HG02885 (cell line): Measurements from ENCODE around the gene LAMC1.
"Not testable (repeated sequence)": the region's sequence is repeated elsewhere in the genome, so short reads cannot be mapped to it uniquely, and the experiment has no call there.

Experiments
- ATAC-seq: cut with Tn5 transposase; IDR thresholded peaks from one replicate; pipeline ENCODE4 v1.9.1; 2021; ENCODE audit warnings: mild to moderate bottlenecking; ENCODE audit not compliant: unreplicated experiment, poor library complexity

Gene LAMC1

DNA sequence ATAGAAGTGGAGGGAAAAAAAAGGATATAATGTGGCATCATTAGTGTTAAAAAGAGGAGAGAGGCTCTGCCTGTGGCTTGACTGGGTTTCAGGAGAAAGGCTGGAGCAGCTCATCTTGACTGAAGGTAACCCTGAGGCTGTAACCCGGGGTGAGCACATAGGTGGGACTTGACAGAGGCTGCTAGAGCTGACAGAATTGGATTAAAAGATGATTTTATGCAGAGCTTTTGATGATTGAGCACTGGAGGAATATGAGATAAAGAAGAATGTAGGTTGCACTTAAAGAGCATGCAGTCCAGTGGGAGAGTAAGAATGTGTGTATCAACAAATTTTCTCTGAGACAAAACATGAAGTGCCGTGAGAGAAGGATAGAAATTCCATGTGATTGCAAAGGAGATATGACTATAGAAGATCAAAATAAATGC, 17.3 kb downstream of the LAMC1 start:
- ATAC-seq, result no peak

DNA sequence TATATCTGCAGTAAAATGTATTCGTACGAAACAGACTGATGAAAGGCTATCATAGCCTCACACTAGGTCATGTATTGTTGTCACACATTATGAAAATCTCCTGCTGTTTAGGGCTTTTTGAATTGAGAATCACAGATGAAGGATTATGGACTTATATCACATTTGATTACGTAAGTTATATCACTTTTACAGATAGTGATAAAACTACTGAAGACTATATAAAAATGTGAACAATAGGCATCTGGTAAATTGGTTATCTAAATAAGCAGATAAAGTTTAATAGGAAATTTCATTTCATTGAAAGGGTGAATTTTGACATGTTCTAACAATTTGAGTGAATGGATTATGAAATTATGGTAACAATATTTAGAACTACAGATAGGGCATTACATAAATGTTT, 20.0 kb downstream of the LAMC1 start:
- ATAC-seq, result no peak

- no peak for ATAC-seq
These were observed 20.9 kb downstream of the LAMC1 start for GRCh38 chr1:183043872-183044854.

DNA sequence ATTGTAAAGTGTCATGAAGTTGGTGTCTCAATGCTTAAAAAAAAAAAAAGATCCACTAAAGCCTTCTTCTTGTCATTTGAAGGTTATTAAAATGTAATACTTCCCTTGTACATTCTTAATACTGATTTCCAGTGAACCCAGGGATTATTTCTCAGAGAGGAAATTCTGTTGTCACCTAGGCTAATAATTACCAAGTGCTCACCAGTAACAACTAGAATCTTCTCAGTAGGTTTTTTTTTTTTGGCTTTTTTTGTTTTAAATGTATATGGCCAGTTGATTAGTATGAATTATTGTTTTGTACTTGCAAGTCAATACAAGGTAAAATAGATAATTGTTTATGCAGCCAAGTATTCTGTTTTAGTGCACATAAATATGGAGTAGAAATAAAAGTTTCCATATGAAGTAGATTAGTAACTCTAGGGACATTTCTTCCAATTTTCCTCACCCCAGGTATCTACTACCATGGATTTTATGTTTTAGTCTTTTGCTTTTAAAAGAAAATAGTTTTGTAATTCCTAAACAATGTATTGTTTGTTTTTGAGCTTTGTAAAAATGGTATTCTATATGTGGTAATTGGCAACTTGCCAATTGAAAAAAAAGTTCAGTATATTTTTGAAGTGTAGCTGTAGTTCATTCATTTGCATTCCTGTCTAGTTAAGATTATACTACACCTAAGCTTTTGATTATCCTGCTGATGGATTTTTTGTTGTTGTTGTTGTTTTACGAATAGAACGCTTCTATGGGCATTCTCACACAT, 21.9 kb downstream of the LAMC1 start:
- no peak for ATAC-seq

DNA sequence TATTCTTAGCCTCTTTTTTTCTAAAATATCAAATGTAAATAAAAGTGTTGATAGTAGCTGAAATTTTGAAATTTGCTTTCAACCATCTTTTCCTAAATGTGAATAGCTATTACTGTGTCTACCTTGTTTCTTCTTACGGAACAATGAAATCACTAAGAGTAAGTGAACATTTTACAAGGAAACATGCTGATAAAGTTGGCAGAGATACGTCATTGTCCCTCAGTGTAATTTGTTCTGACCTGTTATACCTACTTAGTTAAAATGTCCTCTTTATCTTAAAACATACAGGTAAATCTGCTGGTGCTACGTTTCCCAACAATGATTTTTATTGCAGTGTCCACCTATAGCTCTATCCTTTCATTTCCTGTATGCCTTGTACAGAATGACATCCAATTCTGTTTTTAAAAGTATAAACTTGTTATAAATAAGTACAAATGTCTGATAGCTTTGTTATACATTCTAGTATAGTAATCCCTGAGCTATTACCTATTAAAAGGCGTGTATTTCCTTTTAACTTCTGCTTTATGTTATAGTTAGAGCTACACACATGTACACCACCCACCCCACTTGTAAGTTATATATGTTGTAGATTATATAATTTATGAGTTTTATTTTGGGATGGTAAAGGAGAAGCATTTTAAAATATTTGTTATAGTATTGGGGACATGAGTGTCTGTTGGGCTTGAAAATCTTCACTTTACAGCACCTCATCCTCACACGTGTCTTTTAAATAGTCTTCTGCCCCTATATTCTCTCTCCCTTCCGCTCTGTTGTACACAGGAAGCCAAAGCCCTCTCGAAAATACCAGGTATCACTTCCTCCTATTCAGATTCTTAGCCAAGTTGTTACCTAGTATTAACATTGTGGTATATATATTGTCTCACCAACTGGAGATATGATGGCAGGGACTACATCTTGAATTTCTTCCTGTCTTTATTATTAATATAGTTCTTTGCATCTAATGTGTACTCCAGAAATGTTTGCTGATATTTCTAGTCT, 25.2 kb downstream of the LAMC1 start:
- ATAC-seq, result peak; percentile 100

DNA sequence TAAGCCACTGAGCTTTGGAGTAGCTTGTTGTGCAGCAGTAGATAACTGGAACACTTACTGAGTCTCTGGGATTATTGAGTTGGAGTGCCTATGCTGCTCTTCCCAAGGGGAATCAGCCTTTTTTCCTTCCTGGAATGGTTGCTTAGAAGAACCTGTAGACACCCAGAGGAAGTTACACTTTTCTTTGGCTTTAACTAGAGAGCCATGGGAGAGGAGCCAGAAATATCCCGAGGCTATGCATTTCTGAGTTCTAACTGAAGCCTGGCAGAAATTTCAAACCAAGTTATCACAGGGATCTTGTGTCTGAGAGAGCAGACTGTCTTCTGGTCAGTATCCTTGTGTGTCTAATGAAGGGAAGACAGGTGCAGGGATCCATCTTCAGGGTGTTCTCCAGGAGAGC, 28.3 kb downstream of the LAMC1 start:
- no peak for ATAC-seq

DNA sequence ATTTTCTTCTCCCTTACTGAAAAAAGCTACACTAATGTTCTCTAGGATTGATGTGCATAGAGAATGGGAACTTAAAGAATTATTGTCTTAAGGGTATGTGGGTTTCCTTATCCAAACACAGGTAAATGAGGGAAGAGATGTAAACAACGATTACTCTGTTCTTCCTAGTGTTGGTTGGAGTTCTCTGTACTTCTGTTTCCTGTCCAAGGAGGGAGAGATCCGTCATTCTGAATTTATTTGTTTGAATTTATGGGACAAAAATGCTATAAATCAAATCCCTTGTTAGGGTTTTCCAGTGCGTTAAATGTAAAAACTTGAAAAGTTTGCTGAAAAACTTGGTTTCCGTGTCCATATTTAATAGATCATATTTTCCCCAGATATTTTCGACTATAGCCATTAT, 29.6 kb downstream of the LAMC1 start:
- no peak for ATAC-seq

DNA sequence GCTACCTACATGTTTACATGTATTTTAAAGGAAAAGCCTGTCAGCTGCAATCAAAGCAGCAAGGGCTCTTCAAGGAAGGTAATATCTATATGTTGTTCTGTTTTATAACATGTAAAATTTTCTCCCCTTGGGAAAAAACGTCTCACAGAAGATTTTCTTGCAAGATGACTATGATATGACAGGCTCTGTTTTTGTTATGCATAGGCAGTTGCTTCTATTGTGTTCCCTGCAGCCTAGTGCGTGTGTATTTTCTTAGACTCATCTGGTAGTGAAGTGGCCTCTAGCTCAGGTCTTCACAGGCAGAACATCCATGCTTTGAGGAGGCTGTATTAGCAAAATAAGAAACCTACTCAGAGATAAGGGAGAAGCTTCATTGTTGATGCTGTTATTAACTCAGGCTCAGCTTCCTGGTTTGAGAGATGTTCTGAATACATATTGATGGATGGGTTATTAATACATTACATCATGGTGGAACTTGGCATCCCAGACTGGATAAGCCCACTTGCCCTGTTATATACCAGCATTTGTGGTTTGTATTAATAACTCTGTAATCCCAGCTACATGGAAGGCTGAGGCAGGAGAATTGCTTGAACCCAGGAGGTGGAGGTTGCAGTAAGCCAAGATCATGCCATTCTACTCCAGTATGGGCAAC, 35.8 kb downstream of the LAMC1 start:
- ATAC-seq, result no peak

DNA sequence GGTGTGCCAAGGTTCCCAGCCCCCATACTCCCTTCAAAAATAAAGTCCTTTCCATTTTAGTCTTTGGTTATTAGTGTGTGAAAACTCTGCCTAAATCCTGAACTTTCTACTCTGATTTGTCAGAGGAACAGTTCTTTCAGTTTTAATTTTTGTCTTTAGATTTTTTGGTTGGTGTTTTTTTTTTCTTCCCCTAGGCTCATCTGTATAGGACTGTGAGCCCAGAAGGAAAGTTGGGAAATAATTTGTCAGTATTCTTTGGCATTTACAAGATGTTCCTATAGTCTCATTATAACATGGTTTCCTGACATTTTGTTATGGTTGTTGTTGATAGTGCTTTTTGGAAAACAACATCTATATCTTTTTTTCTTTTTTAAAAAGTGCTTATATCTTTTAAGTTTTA, 38.0 kb downstream of the LAMC1 start:
- no peak for ATAC-seq

DNA sequence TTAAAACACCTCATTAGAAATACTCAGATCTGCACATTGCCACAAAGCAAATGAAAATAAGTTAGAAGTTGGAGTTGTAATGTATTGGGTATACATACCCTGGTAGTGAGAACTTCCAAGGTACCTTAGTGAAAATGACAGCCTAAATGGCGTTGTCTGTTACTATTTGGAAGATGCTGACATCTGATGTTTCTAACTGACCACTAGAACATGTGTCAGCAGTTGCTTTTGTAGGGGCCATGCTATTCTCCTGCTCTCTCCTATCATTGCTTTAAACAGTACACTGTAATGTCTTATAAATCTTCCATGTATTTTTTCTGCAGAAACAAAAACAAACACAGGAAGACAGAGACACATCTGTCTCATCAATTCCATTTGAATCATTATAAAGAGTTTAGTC, 40.1 kb downstream of the LAMC1 start:
- ATAC-seq, result no peak

- no peak for ATAC-seq
These were observed 42.0 kb downstream of the LAMC1 start for GRCh38 chr1:183065168-183065706.

- ATAC-seq, result not testable (repeated sequence)
These were observed 43.2 kb downstream of the LAMC1 start for GRCh38 chr1:183066432-183066831.

- no peak for ATAC-seq
These were observed 46.5 kb downstream of the LAMC1 start for GRCh38 chr1:183069562-183070216.

DNA sequence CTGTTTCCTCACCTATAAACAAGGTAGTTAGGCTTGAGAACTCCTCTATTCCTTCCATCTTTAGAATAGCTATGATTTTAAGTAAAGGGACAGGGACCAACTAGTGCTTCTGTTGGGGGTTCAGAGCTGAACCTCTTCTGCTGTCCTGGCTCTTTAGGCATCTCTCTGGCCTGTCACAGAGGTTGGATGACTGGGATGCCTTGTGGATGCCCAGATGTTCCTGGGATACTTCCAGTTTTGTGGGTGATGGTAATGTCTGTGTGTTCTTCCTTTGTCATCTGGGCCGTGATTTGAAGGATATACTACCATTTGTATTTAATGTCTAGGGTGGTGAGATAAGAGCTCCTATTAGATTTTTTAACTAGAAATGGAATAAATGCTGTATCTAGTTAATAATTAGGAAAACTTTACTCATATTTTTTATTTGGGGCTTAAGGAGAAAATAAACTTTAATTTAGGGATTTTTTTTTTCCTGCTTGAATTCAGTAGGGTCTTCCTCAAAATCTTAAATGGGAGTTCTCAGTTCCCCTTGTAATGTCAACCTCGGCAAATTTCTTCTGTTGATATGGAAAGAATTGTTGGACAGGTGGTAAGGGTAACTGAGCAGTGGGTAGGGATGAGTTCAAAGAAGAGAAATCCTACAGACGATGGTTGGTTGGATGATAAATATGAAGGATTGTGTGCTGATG, 47.2 kb downstream of the LAMC1 start:
- no peak for ATAC-seq

GRCh38 chr1:183070923-183071618, 47.9 kb downstream of the LAMC1 start:
- peak; percentile 90 for ATAC-seq

DNA sequence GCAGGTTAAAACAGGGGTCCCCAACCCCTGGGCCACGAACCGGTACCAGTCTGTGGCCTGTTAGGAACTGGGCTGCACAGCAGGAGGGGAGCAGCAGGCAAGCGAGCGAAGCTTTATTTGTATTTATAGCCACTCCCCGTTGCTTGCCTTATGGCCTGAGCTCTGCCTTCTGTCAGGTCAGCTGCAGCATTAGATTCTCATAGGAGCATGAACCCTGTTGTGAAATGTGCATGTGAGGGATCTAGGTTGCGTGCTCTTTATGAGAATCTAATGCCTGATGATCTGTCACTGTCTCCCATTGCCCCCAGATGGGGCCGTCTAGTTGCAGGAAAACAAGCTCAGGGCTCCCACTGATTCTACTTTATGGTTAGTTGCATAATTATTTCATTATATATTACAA, 49.4 kb downstream of the LAMC1 start:
- not testable (repeated sequence) for ATAC-seq

DNA sequence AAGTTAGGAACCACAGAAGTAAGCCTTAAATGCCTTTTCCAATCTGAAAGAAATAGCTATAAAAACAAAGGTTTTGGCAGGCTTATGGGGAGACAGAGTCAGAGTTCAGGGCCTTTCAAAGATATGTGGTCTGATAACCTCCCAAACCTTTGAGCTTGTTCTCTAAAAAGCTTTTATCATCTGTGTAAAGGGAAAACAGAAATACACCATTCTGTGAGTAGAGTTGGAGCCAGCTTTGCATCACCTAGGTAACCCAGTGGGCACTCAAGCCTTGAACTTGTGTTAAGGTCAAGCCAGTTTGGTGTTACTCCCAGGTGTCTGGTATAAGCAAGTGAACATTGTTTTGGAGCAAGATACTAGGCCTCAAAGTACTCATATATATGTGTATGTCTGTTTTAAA, 50.1 kb downstream of the LAMC1 start:
- ATAC-seq, result no peak

DNA sequence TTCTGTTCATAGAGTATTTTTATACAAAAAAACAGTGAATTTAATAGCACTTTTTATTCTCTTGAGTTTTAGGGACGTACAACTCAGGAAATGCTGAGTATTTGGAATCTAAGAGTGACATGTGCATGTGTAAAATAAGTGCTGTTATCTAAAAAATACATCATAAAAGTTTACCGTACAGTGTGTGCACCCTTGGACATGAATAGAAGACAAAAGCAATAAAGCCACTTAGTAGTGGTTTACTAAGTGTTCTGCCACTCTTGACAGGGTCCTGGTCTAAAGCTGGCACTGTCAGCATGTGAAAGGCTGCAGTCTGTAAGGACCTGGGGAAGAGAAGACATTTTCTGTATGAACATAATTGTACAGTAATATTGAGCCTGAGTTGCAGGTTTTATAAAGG, 51.0 kb downstream of the LAMC1 start:
- ATAC-seq, result no peak
